B cell (primary cell): Measurements from ENCODE around the gene E2F3. TPM values are rescaled to one million over a fixed set of nuclear protein-coding genes. Genes with fewer than 3 reads are reported as not detected.
A peak's percentile ranks its signal among the peaks of the same experiment; 100 is the strongest.

Experiments
- ATAC-seq: fragments of 200-7000 bp; cut with Tn5 transposase; one replicate; pipeline ENCODE4 v1.10.0; 2021; ENCODE audit warnings: low read depth, mild to moderate bottlenecking, moderate number of reproducible peaks, moderate library complexity
- CTCF ChIA-PET: fragments of 350-600 bp; sonication (Branson Sonifier 250); formaldehyde crosslinking; loops from one replicate; lab custom pipeline; 2021; ENCODE audit warnings: antibody characterized with exemption, inconsistent platforms; lab: Charles Lee
- POLR2A ChIA-PET: fragments of 350-600 bp; sonication (Branson Sonifier 250); formaldehyde crosslinking; loops from one replicate; lab custom pipeline; 2021; ENCODE audit warnings: antibody characterized with exemption; lab: Charles Lee
- DNase-seq: peaks from one replicate; pipeline ENCODE4 v3.0.0; 2013
- H2AFZ ChIP-seq: 2 replicates; pipeline ENCODE4 v1.6.1; 2012; ENCODE audit warnings: mild to moderate bottlenecking, low read depth, low read length; ENCODE audit not compliant: insufficient read depth, poor library complexity, severe bottlenecking
- H3K27ac ChIP-seq, 2 donors: 1 replicate in 1 of 2; 2 replicates in 1 of 2; pipeline ENCODE4 v1.5.1; 2012 to 2013; ENCODE audit warnings: low read length in 2 of 2, mild to moderate bottlenecking in 2 of 2, moderate library complexity in 1 of 2
- H3K27me3 ChIP-seq, 4 experiments: fragments of 200-600 bp in 1 of 4; sonication (generic) in 1 of 4; replicated peaks in 1 of 4; 1 replicate in 2 of 4; 2 replicates in 2 of 4; pipeline versions ENCODE4 v1.6.1 to v1.7.0; 2013 to 2016; ENCODE audit warnings: low read length in 3 of 4, mild to moderate bottlenecking in 2 of 4, mixed read lengths in 1 of 4, moderate library complexity in 1 of 4; ENCODE audit not compliant: insufficient read depth in 4 of 4, control insufficient read depth in 3 of 4; ENCODE audit errors: control extremely low read depth in 1 of 4
- H3K36me3 ChIP-seq, 2 experiments: replicated peaks in 1 of 2; 1 replicate in 1 of 2; 2 replicates in 1 of 2; pipeline versions ENCODE4 v1.6.1 to v1.7.1; 2013; ENCODE audit warnings: low read length in 1 of 2; ENCODE audit not compliant: insufficient read depth in 2 of 2, control insufficient read depth in 1 of 2; ENCODE audit errors: control extremely low read depth in 1 of 2, extremely low read depth in 1 of 2
- H3K4me1 ChIP-seq, 2 donors: fragments of 200-600 bp in 1 of 2; sonication (generic) in 1 of 2; 1 replicate in 1 of 2; 2 replicates in 1 of 2; pipeline versions ENCODE4 v1.5.1 to v1.6.1; 2013 to 2017; ENCODE audit warnings: low read length in 2 of 2; ENCODE audit not compliant: control insufficient read depth in 2 of 2, insufficient read depth in 2 of 2
- H3K4me2 ChIP-seq: replicated peaks from 2 replicates; pipeline ENCODE3; 2012; ENCODE audit warnings: mild to moderate bottlenecking, low read depth, low read length; ENCODE audit not compliant: poor library complexity, severe bottlenecking
- H3K4me3 ChIP-seq, 5 experiments: fragments of 200-600 bp in 1 of 5; sonication (generic) in 1 of 5; 1 replicate in 3 of 5; 2 replicates in 2 of 5; pipeline versions ENCODE4 v1.5.1 to v1.7.0; 2011 to 2016; ENCODE audit warnings: low read length in 4 of 5, mild to moderate bottlenecking in 4 of 5, low read depth in 2 of 5, control low read depth in 1 of 5, moderate library complexity in 1 of 5; ENCODE audit not compliant: insufficient read depth in 1 of 5; ENCODE audit errors: control extremely low read depth in 1 of 5, extremely low read depth in 1 of 5
- H3K79me2 ChIP-seq: fragments of 200-600 bp; sonication (generic); one replicate; pipeline ENCODE4 v1.6.0; 2016; ENCODE audit warnings: low read length; ENCODE audit not compliant: control insufficient read depth, insufficient read depth
- H3K9ac ChIP-seq: fragments of 200-600 bp; sonication (generic); 2 replicates; pipeline ENCODE4 v1.6.1; 2017; ENCODE audit warnings: mild to moderate bottlenecking, low read length, moderate library complexity
- H3K9me3 ChIP-seq, 3 donors: one replicate each; pipeline versions ENCODE4 v1.6.1 to v1.7.1; 2013; ENCODE audit warnings: low read length in 2 of 3; ENCODE audit not compliant: control insufficient read depth in 2 of 3, insufficient read depth in 1 of 3; ENCODE audit errors: control extremely low read depth in 1 of 3
- H4K20me1 ChIP-seq: 2 replicates; pipeline ENCODE4 v1.6.0; 2012; ENCODE audit warnings: mild to moderate bottlenecking, low read length; ENCODE audit not compliant: insufficient read depth, control insufficient read depth, poor library complexity, severe bottlenecking
- H3K27ac Mint-ChIP-seq: one replicate; pipeline ENCODE4 v1.8.0; 2021; ENCODE audit warnings: mixed read lengths
- H3K27me3 Mint-ChIP-seq: one replicate; pipeline ENCODE4 v1.8.0; 2021; ENCODE audit warnings: mixed read lengths
- H3K4me1 Mint-ChIP-seq: one replicate; pipeline ENCODE4 v1.8.0; 2021; ENCODE audit warnings: mixed read lengths
- H3K4me3 Mint-ChIP-seq: one replicate; pipeline ENCODE4 v1.8.0; 2021; ENCODE audit warnings: mixed read lengths
- H3K9me3 Mint-ChIP-seq: one replicate; pipeline ENCODE4 v1.8.0; 2022; ENCODE audit warnings: mixed read lengths; ENCODE audit not compliant: insufficient read depth
- CTCF ChIP-seq: fragments of 200-600 bp; IDR thresholded peaks from one replicate; pipeline ENCODE4 v1.8.0; 2022; ENCODE audit warnings: antibody characterized with exemption, mild to moderate bottlenecking
- EZH2 ChIP-seq: IDR thresholded peaks from 2 replicates; pipeline ENCODE4 v1.6.1; 2012; ENCODE audit warnings: borderline replicate concordance, low read depth, mild to moderate bottlenecking, moderate library complexity, low read length; ENCODE audit not compliant: insufficient read depth, poor library complexity, severe bottlenecking
- WGBS: methylation state at CpG from one replicate; pipeline ENCODE4 v1.1.5; 2013; ENCODE audit warnings: missing lambda C conversion rate; ENCODE audit not compliant: insufficient coverage; 5-methylcytosine and 5-hydroxymethylcytosine counted together
- intact Hi-C: fragments of 100-400 bp; cut with micrococcal nuclease; formaldehyde crosslinking; loops from one replicate; pipeline ENCODE4 v1.10.0; 2022
- polyA plus RNA-seq: library from polyadenylated mRNA; depleted of rRNA; stranded (reverse); fragments of >200 nt; gene quantifications from 2 replicates; pipeline ENCODE4 v1.2.3, GENCODE V29; 2012
- total RNA-seq, 2 donors: library from RNA; stranded (reverse); fragments of 120-200 nt in 1 of 2; gene quantifications; 1 replicate in 1 of 2; 2 replicates in 1 of 2; pipeline versions ENCODE4 v1.2.3 to v1.2.4, GENCODE V29; 2013 to 2022

The E2F3 gene
- total and polyA plus RNA-seq, 2 donors (not counting 1 experiment from before 2014, with no cell fraction given) = 2.2 to 8.3 TPM

GRCh38 chr6:20409427-20409971 lies 7.8 kb downstream of the E2F3 start:
- peaks cover 74% of the 10 kb centered on the region for H3K79me2 ChIP-seq
- peaks cover 23 to 34% of the 10 kb centered on the region in 2 donors for H3K4me1 ChIP-seq
- ChIA-PET CTCF (interaction anchor here (0.8 to 1.4 kb wide), 2 partner anchors 83 to 119 kb away, joined by 4 read pairs; no protein-coding TSS in a partner anchor), POLR2A (no interaction called here)
- Mint-ChIP-seq H3K4me1 (peaks cover 45% of the 10 kb centered on the region), H3K9me3 (no peaks in the 10 kb centered on the region), H3K27me3 (no peaks in the 10 kb centered on the region), H3K27ac (peak overlapping the region; percentile 82), H3K4me3 (peak overlapping the region; percentile 69)
- H4K20me1 ChIP-seq = peaks cover 22% of the 10 kb centered on the region
- peak overlapping the region; percentile 62 for H3K4me2 ChIP-seq
- H3K9ac ChIP-seq = peak overlapping the region; percentile 42
- H3K9me3 ChIP-seq = no peaks in the 10 kb centered on the region
- H3K27me3 ChIP-seq = no peaks in the 10 kb centered on the region
- intact Hi-C loops = no loop called here
- peak overlapping the region; percentile 35 to 71 for H3K27ac ChIP-seq
- TF ChIP-seq CTCF (no peak), EZH2 (no peak)
- H2AFZ ChIP-seq = peak overlapping the region; percentile 24
- 0% methylated on average over 6 of the region's 6 CpGs for WGBS
- H3K4me3 ChIP-seq = peak overlapping the region in 4 of 5 experiments; percentile 0 to 41 (median 20)
- peak; percentile 87 for ATAC-seq
- DNase-seq = peak; percentile 62
- peaks cover 1 to 11% of the 10 kb centered on the region in 2 experiments for H3K36me3 ChIP-seq

- no peaks in the 10 kb centered on the region for H3K9me3 Mint-ChIP-seq
- ATAC-seq (no peak), DNase-seq (no peak)
- Histone ChIP-seq H3K79me2 (peaks cover 70% of the 10 kb centered on the region), H3K4me2 (no peak overlapping the region), H3K36me3 (peaks cover 0 to 10% of the 10 kb centered on the region in 2 experiments), H3K27ac (no peak overlapping the region), H4K20me1 (peaks cover 22% of the 10 kb centered on the region), H3K4me3 (no peak overlapping the region), H3K27me3 (no peaks in the 10 kb centered on the region), H3K4me1 (peaks cover 23 to 36% of the 10 kb centered on the region in 2 donors), H2AFZ (no peak overlapping the region), H3K9me3 (no peaks in the 10 kb centered on the region), H3K9ac (no peak overlapping the region)
- no peak overlapping the region for H3K4me3 Mint-ChIP-seq
- intact Hi-C loops = no loop called here
- ChIA-PET POLR2A (no interaction called here), CTCF (no interaction called here)
- WGBS = 66% methylated on average over 8 of the region's 8 CpGs
- no peak for TF ChIP-seq EZH2
- TF ChIP-seq CTCF = no peak
- peaks cover 51% of the 10 kb centered on the region for H3K4me1 Mint-ChIP-seq
- H3K27me3 Mint-ChIP-seq = no peaks in the 10 kb centered on the region
- no peak overlapping the region for H3K27ac Mint-ChIP-seq
Observed at GRCh38 chr6:20411544-20411943, 9.9 kb downstream of the E2F3 start.
